PFSK-1 (cell line): ENCODE data around the gene MESD.

Experiments
- FOXP2 ChIP-seq: optimal IDR thresholded peaks from 2 replicates; pipeline ENCODE3; 2011; ENCODE audit warnings: borderline replicate concordance, control low read depth, inconsistent platforms; ENCODE audit not compliant: insufficient read depth; ENCODE audit errors: extremely low read length, extremely low read depth
- POLR2AphosphoS5 ChIP-seq: IDR thresholded peaks from 2 replicates; pipeline ENCODE4 v1.6.1; 2012; ENCODE audit warnings: low read depth, mild to moderate bottlenecking, control low read depth, low read length, moderate library complexity
- REST ChIP-seq, 2 experiments: IDR thresholded peaks; 2 replicates each; pipeline versions ENCODE4 v1.6.1 to v1.8.0; 2011 to 2012; ENCODE audit warnings: low read depth in 2 of 2, low read length in 2 of 2, control low read depth in 1 of 2, inconsistent platforms in 1 of 2, mild to moderate bottlenecking in 1 of 2, moderate library complexity in 1 of 2; ENCODE audit not compliant: insufficient read depth in 1 of 2
- SIN3A ChIP-seq: IDR thresholded peaks from 2 replicates; pipeline ENCODE4 v1.6.1; 2012; ENCODE audit warnings: mild to moderate bottlenecking, low read length, moderate library complexity, borderline replicate concordance; ENCODE audit not compliant: insufficient read depth
- TAF1 ChIP-seq: IDR thresholded peaks from 2 replicates; pipeline ENCODE4 v1.6.1; 2012; ENCODE audit warnings: low read length, control low read depth, borderline replicate concordance; ENCODE audit not compliant: insufficient read depth

MESD gene

GRCh38 chr15:80934761-80935221, 54.8 kb downstream of the MESD start:
- TF ChIP-seq FOXP2, result no peak

GRCh38 chr15:80932989-80933388, 56.6 kb downstream of the MESD start:
- TF ChIP-seq TAF1, result no peak
- no peak for TF ChIP-seq REST (IDR thresholded peaks at IDR 0.05; ENCODE audit: insufficient read depth in 1 of 2, low read depth in 2 of 2, low read length in 2 of 2)
- no peak for TF ChIP-seq SIN3A
- no peak for TF ChIP-seq FOXP2
- TF ChIP-seq POLR2AphosphoS5, result no peak

- TF ChIP-seq POLR2AphosphoS5 (no peak), REST (IDR thresholded peaks at IDR 0.05; ENCODE audit: insufficient read depth in 1 of 2, low read depth in 2 of 2, low read length in 2 of 2) (no peak), SIN3A (no peak), FOXP2 (no peak), TAF1 (no peak)
Measured at GRCh38 chr15:80932513-80932815, 57.2 kb downstream of the MESD start.

GRCh38 chr15:80931721-80932512, 57.7 kb downstream of the MESD start:
- TF ChIP-seq FOXP2 (no peak), REST (IDR thresholded peaks at IDR 0.05; ENCODE audit: insufficient read depth in 1 of 2, low read depth in 2 of 2, low read length in 2 of 2) (no peak), POLR2AphosphoS5 (no peak)

- TF ChIP-seq POLR2AphosphoS5 (no peak), FOXP2 (no peak), REST (IDR thresholded peaks at IDR 0.05; ENCODE audit: insufficient read depth in 1 of 2, low read depth in 2 of 2, low read length in 2 of 2) (no peak), SIN3A (no peak), TAF1 (no peak)
Measured at GRCh38 chr15:80931191-80931590, 58.4 kb downstream of the MESD start.
